Keratinocyte (primary cell): Measurements from ENCODE around the gene FBXW9. TPM values are rescaled to one million over a fixed set of nuclear protein-coding genes. Genes with fewer than 3 reads are reported as not detected.

Experiments used
- DNase-seq: peaks from one replicate; pipeline ENCODE4 v3.0.0-alpha.2; 2011; ENCODE audit warnings: low read depth, missing footprints, low spot score
- FAIRE-seq: peaks from 2 replicates; lab custom pipeline; 2011; peaks lifted over from hg19 to GRCh38; lab: Jason Lieb, UNC
- H2AFZ ChIP-seq: 2 replicates; pipeline ENCODE4 v1.6.0; 2012; ENCODE audit warnings: low read length, control low read depth, inconsistent platforms; ENCODE audit not compliant: control insufficient read depth
- H3K27ac ChIP-seq: 2 replicates; pipeline ENCODE4 v1.5.1; 2011; ENCODE audit warnings: low read length; ENCODE audit not compliant: control insufficient read depth, insufficient read depth
- H3K27me3 ChIP-seq: 3 replicates; pipeline ENCODE4 v1.6.0; 2011; ENCODE audit warnings: low read length; ENCODE audit not compliant: control insufficient read depth, insufficient read depth; ENCODE audit errors: extremely low read depth
- H3K36me3 ChIP-seq, 2 experiments: 2 replicates in 1 of 2; 3 replicates in 1 of 2; pipeline ENCODE4 v1.5.1; 2011; ENCODE audit warnings: low read length in 2 of 2, mild to moderate bottlenecking in 1 of 2; ENCODE audit not compliant: control insufficient read depth in 2 of 2, insufficient read depth in 2 of 2; ENCODE audit errors: extremely low read depth in 1 of 2
- H3K4me1 ChIP-seq: 3 replicates; pipeline ENCODE4 v1.5.1; 2011; ENCODE audit warnings: low read length; ENCODE audit not compliant: control insufficient read depth, insufficient read depth; ENCODE audit errors: extremely low read depth
- H3K4me2 ChIP-seq: 3 replicates; pipeline ENCODE4 v1.6.0; 2011; ENCODE audit warnings: low read depth, low read length; ENCODE audit not compliant: control insufficient read depth, insufficient read depth; ENCODE audit errors: extremely low read depth
- H3K4me3 ChIP-seq, 3 experiments: fragments of 200-600 bp in 1 of 3; sonication (generic) in 1 of 3; 2 replicates in 2 of 3; 3 replicates in 1 of 3; pipeline ENCODE4 v1.5.1; 2011 to 2016; ENCODE audit warnings: low read length in 3 of 3, mild to moderate bottlenecking in 3 of 3, control low read depth in 2 of 3, inconsistent platforms in 1 of 3, low read depth in 1 of 3, mixed read lengths in 1 of 3, mixed run types in 1 of 3, moderate library complexity in 1 of 3; ENCODE audit not compliant: control insufficient read depth in 2 of 3, insufficient read depth in 2 of 3; ENCODE audit errors: extremely low read depth in 1 of 3
- H3K79me2 ChIP-seq: 2 replicates; pipeline ENCODE4 v1.6.0; 2012; ENCODE audit warnings: low read length; ENCODE audit not compliant: control insufficient read depth, insufficient read depth
- H3K9ac ChIP-seq: 3 replicates; pipeline ENCODE4 v1.6.0; 2011; ENCODE audit warnings: low read length; ENCODE audit not compliant: control insufficient read depth, insufficient read depth; ENCODE audit errors: extremely low read depth
- H3K9me1 ChIP-seq: 3 replicates; pipeline ENCODE4 v1.6.0; 2011; ENCODE audit warnings: low read length; ENCODE audit not compliant: control insufficient read depth, insufficient read depth; ENCODE audit errors: extremely low read depth
- H3K9me3 ChIP-seq: 2 replicates; pipeline ENCODE4 v1.5.1; 2012; ENCODE audit warnings: low read depth, low read length; ENCODE audit not compliant: control insufficient read depth
- H4K20me1 ChIP-seq: 3 replicates; pipeline ENCODE4 v1.6.0; 2011; ENCODE audit warnings: low read length; ENCODE audit not compliant: control insufficient read depth, insufficient read depth; ENCODE audit errors: extremely low read depth
- CTCF ChIP-seq, 3 experiments: IDR thresholded peaks in 1 of 3; conservative IDR thresholded peaks in 1 of 3; optimal IDR thresholded peaks in 1 of 3; 2 replicates in 2 of 3; 3 replicates in 1 of 3; pipeline versions ENCODE3 to v1.5.1; 2011; ENCODE audit warnings: low read length in 3 of 3, mild to moderate bottlenecking in 3 of 3, moderate library complexity in 2 of 3, control low read depth in 1 of 3, inconsistent platforms in 1 of 3; ENCODE audit not compliant: insufficient read depth in 2 of 3; ENCODE audit errors: extremely low read depth in 1 of 3
- EZH2 ChIP-seq: IDR thresholded peaks from one replicate; pipeline ENCODE4 v1.6.1; 2012; ENCODE audit warnings: inconsistent platforms, mild to moderate bottlenecking, low read length, moderate library complexity
- dilution Hi-C: fragments of 300-500 bp; cut with MboI; formaldehyde crosslinking; loops from one replicate; pipeline ENCODE4 v1.7.0; 2020; ENCODE audit warnings: low sequenced_read_pairs; ENCODE audit not compliant: extremely low pct_ligation_motif_present
- polyA plus RNA-seq, 5 experiments: library from polyadenylated mRNA; depleted of rRNA in 3 of 5; stranded (reverse) in 3 of 5; stranded (forward) in 1 of 5; unstranded in 1 of 5; fragments of >200 nt; gene quantifications; 1 replicate in 1 of 5; 2 replicates in 3 of 5; 3 replicates in 1 of 5; pipeline versions ENCODE4 v1.2.1 to v1.2.3, GENCODE V29; 2011 to 2012; ENCODE audit warnings: missing spikeins in 2 of 5, low read depth in 1 of 5, low replicate concordance in 1 of 5

The FBXW9 gene
- polyA plus RNA-seq, 1 donor (not counting 4 experiments of a cell fraction or from before 2014, with no cell fraction given): 5.6 TPM

DNA sequence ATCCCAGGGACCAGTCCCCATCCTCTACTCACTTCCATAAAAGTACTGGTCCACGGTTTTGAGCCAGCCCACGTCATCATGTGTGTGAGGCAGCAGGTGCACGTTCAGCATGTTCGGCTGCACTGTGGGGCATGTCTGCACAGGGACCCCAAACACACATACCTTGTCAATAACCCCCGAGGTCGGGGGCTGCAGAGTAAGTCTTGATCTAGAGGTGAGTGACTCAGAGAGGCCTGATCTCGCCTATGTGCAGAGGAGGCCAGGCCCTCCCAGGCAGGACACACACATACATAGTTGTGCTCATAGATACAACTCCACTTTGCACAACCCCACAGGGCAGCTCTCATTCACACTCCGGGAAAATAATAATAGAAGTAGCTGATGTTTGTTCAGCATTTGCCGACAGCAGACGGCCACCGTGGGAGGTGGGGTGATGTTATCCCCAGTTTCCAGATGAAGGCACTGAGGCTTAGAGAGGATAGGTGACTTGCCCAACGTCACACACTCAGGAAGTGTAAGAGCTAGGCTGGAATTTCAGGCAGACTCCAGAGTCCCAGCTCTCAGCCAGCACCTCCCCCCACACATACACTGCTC lies 30.7 kb downstream of the FBXW9 start:
- Histone ChIP-seq H3K27ac (peak overlapping the region; percentile 78), H3K79me2 (peaks cover 42% of the 10 kb centered on the region), H3K27me3 (no peaks in the 10 kb centered on the region), H3K4me2 (peak overlapping the region; percentile 99), H4K20me1 (no peaks in the 10 kb centered on the region), H3K9me1 (peaks cover 3% of the 10 kb centered on the region), H3K9me3 (no peaks in the 10 kb centered on the region), H3K9ac (peak overlapping the region; percentile 90), H3K4me1 (peaks cover 34% of the 10 kb centered on the region), H3K4me3 (peak overlapping the region; percentile 64 to 95 (median 81)), H3K36me3 (peaks cover 14 to 26% of the 10 kb centered on the region in 2 experiments), H2AFZ (peak overlapping the region; percentile 88)
- DNase-seq (no peak), FAIRE-seq (no peak)
- dilution Hi-C loops: no loop called here
- TF ChIP-seq CTCF (optimal IDR thresholded peaks at IDR 0.05 in 1 of 3, IDR thresholded peaks at IDR 0.05 in 1 of 3, conservative IDR thresholded peaks at IDR 0.05 in 1 of 3; ENCODE audit: extremely low read depth in 1 of 3, insufficient read depth in 2 of 3, low read length in 3 of 3): no peak
- no peak for TF ChIP-seq EZH2

GRCh38 chr19:12665281-12665573 lies 31.2 kb downstream of the FBXW9 start:
- dilution Hi-C loops: no loop called here
- no peak for TF ChIP-seq CTCF (optimal IDR thresholded peaks at IDR 0.05 in 1 of 3, IDR thresholded peaks at IDR 0.05 in 1 of 3, conservative IDR thresholded peaks at IDR 0.05 in 1 of 3; ENCODE audit: extremely low read depth in 1 of 3, insufficient read depth in 2 of 3, low read length in 3 of 3)
- no peak overlapping the region for H3K4me3 ChIP-seq
- peaks cover 28% of the 10 kb centered on the region for H3K4me1 ChIP-seq
- H2AFZ ChIP-seq: no peak overlapping the region
- no peaks in the 10 kb centered on the region for H3K9me3 ChIP-seq
- H3K9ac ChIP-seq: no peak overlapping the region
- H3K4me2 ChIP-seq: no peak overlapping the region
- no peaks in the 10 kb centered on the region for H4K20me1 ChIP-seq
- H3K27ac ChIP-seq: no peak overlapping the region
- peaks cover 3% of the 10 kb centered on the region for H3K9me1 ChIP-seq
- DNase-seq (no peak), FAIRE-seq (no peak)
- no peaks in the 10 kb centered on the region for H3K27me3 ChIP-seq
- peaks cover 14 to 23% of the 10 kb centered on the region in 2 experiments for H3K36me3 ChIP-seq
- H3K79me2 ChIP-seq: peaks cover 37% of the 10 kb centered on the region
